ENCODE data around the gene SLC35E1. TPM values are rescaled to one million over a fixed set of nuclear protein-coding genes. Genes with fewer than 3 reads are reported as not detected.

The SLC35E1 gene
- 10 to 100 TPM; 40.0 to 42.8 (median 42.4) TPM for polyA plus RNA-seq (ENCODE audit: insufficient read length in 3 of 3)

DNA sequence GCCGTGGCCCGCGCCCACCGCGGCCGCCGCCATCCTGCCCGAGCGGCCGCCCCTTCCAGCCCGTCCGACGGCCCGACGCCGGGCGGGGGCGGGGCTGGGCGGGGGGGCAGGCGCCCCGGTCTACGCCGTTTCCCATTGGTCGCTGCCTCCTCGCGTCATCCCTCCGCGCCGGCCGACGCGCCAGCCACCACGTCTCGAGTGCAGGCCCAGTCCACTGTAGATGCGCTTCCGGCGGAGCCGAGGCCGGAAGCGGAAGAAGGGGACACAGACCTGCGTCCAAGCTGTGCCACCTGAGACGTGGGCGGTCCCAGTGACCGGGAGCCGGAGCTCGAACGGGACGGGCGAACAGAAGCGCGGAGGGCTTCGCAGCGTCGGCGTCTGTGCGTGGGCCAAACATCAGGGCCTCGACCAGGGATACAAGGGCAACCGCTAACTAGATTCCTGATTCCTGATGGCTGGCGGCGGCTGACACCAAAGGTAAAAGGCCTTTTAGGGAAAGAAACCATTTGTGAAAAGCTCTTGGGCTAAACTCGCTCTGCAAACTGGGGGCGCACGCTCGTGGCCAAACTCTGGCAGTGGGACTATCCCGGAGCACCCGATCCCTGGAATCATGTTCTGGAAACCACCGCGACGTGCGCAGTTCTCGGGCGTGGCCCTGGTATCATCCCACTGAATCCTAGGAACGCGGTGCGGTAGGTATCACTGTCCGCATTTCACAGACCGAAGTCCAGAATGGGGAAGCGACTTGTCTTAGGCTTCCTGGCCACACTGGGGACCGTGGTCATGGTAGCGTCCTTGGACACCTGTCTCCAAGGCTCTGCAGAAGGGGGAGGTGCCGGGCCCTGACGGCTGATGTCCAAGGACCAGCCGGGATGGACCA is at the start of gene SLC35E1:
SLC35E1 (minus strand) TSS at position 84 of the 880 bp plus-strand sequence; CDS start at position 33, 51 bp downstream.
- DNase-seq (ENCODE audit: low read depth in 3 of 3, low spot score in 2 of 3): peak; percentile 77 to 93 (median 85)

DNA sequence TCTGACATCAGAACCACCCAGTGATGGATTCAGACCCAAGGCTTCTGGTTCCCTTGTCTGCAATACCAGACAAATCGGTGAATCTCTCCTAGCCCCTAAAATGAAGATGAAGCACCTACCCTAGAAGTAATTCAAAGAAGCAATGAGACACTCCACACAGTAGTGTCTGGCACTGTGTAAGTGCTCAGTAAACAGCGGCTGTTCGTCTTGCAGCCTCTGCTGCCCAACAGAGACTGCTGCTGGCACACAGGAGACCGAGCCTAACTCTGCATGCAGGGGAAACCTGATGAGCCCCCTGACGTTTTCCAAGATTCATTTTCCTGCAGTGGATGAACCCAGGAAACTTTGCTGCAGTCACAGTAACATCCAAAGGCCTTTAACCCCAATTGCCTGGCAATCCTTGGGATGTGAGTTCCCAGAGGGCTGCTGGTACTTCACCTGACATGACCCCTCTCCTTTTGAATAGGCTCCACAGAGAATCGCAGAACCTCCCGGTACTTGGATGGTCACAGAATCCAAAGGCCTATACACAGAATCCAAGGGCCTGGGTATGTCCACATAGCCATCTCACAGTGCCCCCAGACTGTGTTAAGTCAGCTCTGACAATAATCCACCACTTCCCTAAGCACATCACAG is 49.1 kb upstream of the SLC35E1 start:
- DNase-seq (ENCODE audit: low read depth in 3 of 3, low spot score in 2 of 3): no peak

DNA sequence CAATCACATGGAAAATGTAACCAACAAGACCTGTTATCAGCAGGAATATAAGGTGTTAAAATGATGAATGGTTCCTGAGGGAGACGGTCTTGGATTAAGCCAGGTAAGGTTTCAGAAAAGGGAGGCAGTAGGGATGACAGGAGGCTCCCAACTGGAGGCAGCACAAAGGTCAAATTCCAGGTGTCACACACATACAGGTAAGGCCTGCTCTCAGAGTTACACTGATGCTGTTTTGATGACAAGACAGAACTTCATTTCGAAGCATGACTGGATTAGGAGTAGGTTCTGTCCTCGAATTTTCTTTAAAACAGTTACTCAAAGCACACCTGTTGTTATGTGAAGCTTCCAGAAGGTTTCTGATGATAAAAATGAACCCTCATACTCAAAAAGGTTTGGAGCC is 48.4 kb upstream of the SLC35E1 start:
- DNase-seq (ENCODE audit: low read depth in 3 of 3, low spot score in 2 of 3): no peak

DNA sequence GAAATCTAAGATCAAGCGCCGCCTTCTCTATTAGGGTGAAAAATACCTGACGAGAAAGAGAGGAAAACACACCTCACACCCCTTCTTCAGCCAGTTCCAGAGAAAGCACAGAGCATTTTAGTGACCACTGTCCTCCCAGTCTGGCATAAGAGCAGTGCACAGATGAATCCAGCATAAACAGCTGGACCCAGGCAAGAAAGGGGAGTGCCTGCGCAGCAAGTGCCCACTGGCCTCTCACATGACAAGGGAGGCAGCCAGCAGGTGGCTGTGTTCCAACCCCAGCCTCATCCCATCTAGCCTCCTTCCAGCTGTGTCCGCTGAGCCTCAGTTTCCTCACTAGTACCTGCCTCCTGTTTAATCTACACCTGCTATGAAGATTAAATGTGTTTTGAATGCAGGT is 47.8 kb upstream of the SLC35E1 start:
- no peak for DNase-seq (ENCODE audit: low read depth in 3 of 3, low spot score in 2 of 3)

DNA sequence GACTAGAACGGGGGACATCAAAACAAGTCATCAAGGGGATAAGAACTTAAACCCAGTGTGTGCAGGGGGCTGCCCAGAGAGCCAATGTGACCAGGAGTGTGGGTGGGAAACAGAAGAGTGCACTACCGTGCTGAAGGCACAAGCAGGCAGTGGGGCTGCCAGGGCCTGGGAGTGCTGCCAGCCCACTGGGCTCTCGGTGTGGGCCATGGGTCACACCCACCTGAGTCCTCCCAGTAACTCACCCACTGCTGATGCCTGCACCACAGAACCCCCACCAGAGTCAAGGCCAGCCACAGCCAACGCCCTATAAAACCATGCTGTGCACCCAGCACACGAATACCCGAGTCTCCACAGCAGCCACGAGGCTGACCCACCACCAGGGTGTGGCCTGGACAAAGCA is 47.2 kb upstream of the SLC35E1 start:
- DNase-seq (ENCODE audit: low read depth in 3 of 3, low spot score in 2 of 3): no peak

DNA sequence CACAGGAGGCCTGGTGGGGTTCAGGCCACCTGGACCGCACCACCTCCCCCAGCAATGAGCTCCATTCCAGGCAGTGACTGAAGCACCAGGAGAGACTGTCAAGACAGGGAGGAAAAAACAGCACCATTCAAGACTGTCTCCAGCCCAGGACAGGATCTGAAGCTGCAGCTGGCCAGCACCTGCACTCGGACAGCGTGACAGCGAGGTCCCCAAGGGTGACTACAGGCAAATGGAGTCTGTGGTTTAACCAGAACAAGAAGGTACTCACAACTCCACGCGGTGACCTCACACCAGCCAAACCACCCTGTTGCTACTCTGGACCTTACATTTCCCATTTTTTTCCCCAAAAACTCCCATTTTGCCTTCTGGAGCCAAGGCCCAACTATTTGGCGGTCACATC is 46.0 kb upstream of the SLC35E1 start:
- DNase-seq (ENCODE audit: low read depth in 3 of 3, low spot score in 2 of 3): no peak

DNA sequence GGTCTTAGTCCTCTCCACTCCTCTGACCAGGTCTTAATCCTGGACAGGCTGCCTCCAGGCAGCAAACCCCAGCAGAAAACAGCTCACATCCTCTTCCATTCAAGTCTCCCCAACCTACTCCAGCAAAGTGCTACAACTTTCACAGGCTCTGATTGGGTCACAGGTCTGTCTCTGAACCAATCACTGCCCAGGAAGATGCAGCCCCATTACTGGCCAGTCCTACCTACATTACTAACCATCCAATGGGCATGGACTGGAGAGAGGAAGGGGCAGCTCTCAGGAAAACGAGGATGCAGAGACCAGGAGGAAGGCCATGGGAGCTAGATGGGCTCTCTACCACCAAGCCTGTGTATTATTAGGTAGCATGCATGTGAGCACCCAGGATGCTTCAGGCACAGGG is 43.6 kb upstream of the SLC35E1 start:
- DNase-seq (ENCODE audit: low read depth in 3 of 3, low spot score in 2 of 3): no peak

DNA sequence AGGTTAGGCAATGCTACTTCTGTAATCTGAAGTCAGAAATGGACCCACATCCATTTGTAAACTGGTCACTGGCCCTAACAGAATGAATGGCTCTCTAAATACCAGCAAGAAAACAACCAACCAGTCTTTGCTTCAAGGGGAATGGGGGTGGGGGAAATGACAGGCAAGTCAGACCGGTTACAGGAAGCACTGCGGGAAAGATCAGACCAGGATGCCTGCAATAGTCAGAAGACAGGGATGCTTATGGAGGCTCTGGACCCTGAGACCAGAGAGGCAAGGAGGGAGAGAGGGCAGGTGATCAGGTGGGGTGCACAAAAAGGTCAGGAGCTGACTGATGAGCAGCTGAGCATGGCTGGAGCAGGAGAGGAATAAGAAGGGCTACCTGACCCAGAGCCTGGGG is 42.7 kb upstream of the SLC35E1 start:
- no peak for DNase-seq (ENCODE audit: low read depth in 3 of 3, low spot score in 2 of 3)

DNA sequence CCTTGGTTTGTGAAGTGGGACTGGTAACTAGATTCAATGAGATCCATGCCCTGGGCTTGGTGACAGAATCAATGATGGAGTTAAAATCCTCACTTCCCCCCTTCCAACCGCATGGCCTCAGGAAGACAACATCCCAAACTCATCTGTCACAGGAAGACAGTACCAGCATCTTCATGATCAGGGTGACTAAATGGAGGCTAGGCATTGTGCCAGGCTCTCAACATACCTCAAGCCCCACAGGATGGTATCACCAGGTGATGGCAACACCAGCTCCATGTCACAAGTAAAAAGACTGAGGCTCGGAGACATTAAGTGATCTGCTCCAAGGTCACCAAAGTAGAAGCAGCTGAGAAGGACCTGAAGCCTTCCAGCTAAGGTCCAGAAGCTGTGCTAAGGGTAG is 41.6 kb upstream of the SLC35E1 start:
- no peak for DNase-seq (ENCODE audit: low read depth in 3 of 3, low spot score in 2 of 3)

DNA sequence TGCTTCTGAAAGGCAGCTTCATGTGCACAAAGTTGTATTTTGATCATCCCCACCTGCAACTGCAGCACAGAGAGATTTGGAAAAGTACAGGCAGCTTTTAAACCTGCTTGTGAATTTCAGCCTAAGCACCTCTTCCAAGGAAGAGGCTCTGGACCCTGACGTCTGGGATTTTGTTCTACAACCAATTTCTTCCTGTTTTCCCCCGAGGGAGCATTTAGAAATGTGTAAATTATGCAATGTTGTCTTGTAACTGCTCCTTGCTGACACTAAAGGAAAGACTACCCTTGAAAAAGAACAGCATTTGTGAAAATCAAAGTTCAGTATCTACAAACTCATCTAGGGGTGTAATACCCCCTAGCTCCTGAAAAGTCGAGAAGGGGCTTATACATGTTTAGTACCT is 40.4 kb upstream of the SLC35E1 start:
- DNase-seq (ENCODE audit: low read depth in 3 of 3, low spot score in 2 of 3): no peak

DNA sequence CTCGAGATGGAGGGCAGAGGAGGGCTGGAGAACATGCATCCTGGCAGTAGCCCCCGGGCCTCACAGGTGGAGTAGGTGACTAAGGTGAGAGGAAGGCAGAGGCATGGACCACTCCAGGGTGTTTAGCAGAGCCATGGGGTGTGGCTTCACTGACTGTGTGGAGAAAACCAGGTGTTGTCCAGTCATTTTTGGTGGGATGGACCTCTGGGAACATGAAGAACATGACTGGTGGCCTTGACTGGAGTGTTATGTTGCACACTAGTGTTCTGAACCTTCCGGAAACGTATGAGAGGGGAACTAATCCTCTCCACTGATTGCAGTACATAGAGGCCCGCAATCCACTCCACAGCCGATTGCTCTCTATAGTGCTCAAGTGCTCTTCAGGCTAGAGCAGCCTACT is 38.9 kb upstream of the SLC35E1 start:
- no peak for DNase-seq (ENCODE audit: low read depth in 3 of 3, low spot score in 2 of 3)

DNA sequence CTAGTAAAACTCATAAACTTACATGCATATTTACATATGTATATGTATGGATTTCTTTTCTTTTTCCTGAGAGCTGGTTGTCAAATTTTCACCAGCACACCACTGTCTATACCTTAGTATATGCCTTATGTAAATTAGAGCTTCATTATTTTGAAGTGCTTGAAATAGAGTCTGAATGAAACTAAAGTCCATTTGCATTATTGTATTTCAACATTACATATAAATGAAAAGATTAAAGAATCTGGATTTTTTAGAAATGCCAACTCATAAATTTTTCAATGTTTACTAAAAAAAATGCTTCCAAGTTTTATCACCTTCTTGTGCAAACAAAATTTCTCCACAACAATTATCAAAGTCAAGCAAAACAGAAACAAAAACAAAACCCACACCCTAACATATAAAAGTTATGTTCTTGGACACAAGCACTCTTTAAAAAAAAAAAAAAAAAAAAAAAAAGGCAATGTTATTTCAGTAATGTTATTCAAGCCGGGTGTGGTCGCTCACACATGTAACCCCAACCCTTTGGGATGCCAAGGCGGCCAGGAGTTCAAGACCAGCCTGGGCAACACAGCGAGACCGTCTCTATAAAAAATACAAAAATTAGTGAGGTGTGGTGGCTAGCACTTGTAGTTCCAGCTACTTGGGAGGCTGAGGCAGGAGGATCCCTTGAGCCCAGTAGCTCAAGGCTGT is 37.4 kb upstream of the SLC35E1 start:
- no peak for DNase-seq (ENCODE audit: low read depth in 3 of 3, low spot score in 2 of 3)

DNA sequence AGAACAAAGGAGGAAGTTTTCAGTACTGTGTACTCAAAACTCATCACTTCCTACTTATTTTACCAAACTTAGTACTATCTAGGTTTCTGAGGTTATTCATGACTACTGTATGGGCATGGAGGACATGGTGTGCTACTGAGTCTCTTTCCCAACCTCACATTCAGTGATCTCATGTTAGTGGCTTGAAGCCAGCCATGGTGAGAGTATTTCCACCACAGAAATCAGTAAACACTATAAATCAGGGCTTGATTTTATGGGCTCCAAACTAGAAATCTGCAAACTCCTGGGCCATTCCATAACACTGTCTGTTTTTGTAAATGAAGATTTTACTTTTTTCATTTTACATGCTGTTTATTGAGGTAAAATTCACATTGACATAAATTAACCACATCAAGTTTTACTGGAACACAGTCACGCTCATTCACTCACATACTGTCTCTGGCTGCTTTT is 36.1 kb upstream of the SLC35E1 start:
- no peak for DNase-seq (ENCODE audit: low read depth in 3 of 3, low spot score in 2 of 3)

DNA sequence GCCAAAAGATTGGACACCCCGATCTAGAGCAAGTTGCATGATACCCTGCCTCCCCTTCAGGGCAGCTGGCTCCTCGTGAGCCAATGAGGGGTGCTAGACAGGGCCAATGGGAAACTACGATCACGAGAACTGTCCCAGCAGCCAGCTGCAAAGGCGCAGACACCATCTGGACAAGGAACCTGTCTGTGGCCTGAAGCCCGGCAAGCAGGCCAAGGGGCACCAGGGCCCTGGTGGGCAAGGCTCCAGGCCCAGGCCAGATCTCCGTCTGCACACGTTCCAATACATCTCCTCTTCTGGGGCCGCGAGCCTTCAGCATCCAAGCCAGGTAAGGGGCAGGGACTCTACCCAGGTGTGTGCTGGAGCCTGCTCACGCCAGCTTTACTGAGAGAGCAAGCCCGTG is 35.6 kb upstream of the SLC35E1 start:
- no peak for DNase-seq (ENCODE audit: low read depth in 3 of 3, low spot score in 2 of 3)

DNA sequence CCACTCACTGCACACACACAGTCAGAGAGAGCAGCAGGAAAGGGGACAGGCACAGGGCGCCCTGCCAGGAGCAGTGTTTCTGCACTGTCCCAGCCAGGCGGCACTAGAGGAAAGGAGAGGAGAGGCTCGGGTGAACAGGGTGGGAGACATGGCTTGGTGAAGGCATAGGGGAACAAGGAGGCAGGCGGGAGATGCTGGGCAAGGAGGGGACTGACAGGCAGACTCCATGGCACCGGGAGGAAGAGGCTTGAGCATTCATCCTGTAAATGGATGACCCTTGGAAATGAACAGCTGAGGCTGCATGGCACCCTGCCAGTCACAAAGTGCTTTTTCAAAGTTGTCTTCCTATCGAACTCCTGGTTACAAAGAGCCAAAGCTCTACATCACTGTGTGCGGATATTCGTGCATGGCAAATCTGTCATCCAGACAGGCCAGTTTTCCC is 33.4 kb upstream of the SLC35E1 start:
- DNase-seq (ENCODE audit: low read depth in 3 of 3, low spot score in 2 of 3): no peak

DNA sequence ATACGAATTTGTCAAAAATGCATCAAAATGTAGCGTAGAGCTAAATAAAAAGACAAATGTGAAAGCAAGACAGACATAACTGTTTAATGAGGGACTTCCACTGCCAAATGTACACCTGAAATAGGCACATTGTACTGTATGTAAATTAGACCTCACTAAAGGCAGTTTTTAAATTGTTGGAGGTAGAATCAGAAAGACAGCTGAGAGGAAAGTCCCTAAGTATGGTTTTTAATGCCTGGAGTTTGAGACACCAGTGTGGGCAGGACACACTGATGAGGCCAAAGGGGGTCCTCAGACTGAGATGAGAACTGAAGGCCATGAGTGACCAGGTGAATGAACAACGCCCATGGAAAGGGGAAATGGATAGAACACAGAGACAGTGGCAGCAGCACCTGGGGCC is 32.9 kb upstream of the SLC35E1 start:
- DNase-seq (ENCODE audit: low read depth in 3 of 3, low spot score in 2 of 3): no peak

DNA sequence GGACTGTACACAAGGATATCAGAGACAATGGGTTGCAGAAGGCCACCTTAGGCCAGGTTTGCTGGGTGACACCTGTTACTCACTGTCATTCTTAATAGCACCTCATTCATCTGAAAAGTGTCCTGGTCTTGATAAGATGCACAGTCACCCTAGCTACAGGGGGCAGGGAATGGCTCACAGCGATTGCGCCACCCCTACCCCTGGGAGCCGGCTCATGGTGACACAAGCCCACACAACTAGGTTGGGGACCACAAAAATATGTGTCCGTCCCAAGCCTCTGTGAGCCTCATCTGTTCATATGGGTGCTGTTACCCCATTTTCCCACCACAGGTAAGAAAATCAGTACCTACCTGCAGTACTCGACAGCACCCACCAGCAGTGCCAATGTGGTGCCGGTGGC is 32.4 kb upstream of the SLC35E1 start:
- no peak for DNase-seq (ENCODE audit: low read depth in 3 of 3, low spot score in 2 of 3)

DNA sequence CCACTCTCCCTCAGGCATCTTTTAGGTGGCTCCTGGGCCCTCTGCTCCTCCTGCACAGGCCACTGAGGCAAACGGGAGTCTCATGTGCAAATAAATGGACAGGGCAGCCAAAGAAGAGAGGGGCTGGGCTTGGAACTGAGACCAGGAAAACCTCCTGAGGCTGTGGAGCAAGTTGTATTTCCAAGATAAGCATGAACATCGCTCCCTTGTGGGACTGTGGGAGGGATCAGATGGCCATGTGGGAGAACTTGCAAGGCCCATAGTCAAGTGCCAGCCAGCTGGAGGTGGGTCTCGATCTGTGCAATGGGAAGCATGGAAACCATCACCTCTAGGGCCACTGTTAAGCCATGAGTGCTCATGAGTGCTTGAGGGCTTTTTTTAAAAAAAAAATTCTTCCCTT is 30.9 kb upstream of the SLC35E1 start:
- no peak for DNase-seq (ENCODE audit: low read depth in 3 of 3, low spot score in 2 of 3)

DNA sequence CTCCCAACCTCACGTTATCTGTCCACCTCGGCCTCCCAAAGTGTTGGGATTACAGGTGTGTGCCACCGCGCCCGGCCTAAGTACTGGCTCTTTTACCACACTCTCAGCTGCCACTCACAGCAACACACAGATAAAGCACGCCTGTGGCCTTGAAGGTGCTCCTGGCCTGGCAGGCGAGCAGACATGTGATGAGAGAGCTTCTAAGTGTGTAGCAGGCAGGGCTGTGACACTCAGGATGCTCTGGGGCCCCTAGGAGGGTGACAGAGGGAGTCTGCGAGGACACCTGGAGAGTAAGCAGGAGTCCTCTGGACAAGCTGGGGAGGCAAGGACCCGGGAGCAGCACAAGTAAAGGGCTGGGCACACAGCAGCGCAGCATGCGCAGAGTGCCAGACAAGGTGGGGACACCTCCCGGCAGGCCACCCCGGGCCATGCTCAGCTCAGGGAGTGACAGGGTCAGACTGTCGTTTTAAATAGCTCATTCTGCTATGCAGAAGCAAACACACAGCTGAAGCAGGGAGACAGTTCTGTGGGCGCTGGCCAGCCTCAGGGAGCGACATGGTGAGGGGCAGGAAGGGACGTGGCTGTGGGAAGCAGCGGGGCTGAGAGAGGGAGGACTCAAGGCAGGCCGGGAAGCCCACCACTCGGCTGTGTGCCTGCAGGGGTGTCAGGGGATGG is 29.3 kb upstream of the SLC35E1 start:
- no peak for DNase-seq (ENCODE audit: low read depth in 3 of 3, low spot score in 2 of 3)

DNA sequence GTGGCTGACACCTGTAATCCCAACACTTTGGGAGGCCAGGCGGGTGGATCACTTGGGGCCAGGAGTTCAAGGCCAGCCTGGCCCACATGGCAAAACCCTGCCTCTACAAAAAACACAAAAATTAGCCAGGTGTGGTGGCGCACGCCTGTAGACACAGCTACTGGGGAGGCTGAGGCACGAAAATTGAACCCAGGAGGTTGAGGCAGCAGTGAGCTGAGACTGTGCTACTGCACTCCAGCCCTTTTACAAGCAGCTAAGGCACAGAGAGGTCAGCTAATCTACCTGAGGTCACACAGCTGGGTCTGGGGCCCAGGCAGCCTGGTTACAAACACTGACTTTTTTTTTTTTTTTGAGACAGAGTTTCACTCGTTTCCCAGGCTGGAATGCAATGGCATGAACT is 28.6 kb upstream of the SLC35E1 start:
- no peak for DNase-seq (ENCODE audit: low read depth in 3 of 3, low spot score in 2 of 3)

Measured in right renal cortex interstitium (tissue), 3 donors.